Activated CD4-positive, CD25-positive, alpha-beta regulatory T cell treated with anti-CD3 and anti-CD28 coated beads, Interleukin-2, amount 50 U/mL, for 24 hours (primary cell): Measurements from ENCODE around the gene MAVS.
"Not testable (repeated sequence)": the region's sequence is repeated elsewhere in the genome, so short reads cannot be mapped to it uniquely, and the experiment has no call there.

ENCODE experiments used
- ATAC-seq, 2 donors: fragments of 150-1000 bp; cut with Tn5 transposase; one replicate each; pipeline ENCODE4 v1.10.0; 2021; ENCODE audit warnings: mild to moderate bottlenecking in 1 of 2, moderate library complexity in 1 of 2

The MAVS gene

DNA sequence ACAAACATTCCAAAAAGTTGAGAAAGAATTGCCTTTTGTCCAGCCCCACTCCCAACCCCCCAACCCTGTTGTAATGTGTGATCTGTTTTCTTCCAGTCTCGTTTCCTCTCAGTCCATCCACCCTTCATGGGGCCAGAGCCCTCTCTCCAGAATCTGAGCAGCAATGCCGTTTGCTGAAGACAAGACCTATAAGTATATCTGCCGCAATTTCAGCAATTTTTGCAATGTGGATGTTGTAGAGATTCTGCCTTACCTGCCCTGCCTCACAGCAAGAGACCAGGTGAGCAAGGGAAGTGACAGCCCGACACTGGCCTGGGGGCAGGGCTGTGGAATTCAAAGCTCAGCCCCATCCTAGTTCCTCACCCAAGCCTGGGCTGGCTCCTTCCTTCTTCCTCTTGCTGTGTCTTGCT, 7.8 kb downstream of the MAVS start:
- no peak for ATAC-seq

DNA sequence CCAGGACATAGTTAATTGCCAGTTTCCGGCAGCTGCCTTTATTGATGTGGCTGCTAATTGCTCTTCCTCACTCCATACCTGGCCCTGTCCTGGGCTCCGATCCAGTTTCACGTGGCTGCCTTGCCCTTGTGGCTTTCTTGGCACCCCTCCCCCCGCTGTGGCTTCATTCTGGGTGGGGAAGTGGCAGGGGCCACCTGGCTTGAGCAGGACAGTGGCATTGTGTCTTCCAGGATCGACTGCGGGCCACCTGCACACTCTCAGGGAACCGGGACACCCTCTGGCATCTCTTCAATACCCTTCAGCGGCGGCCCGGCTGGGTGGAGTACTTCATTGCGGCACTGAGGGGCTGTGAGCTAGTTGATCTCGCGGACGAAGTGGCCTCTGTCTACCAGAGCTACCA, 10.8 kb downstream of the MAVS start:
- no peak for ATAC-seq

DNA sequence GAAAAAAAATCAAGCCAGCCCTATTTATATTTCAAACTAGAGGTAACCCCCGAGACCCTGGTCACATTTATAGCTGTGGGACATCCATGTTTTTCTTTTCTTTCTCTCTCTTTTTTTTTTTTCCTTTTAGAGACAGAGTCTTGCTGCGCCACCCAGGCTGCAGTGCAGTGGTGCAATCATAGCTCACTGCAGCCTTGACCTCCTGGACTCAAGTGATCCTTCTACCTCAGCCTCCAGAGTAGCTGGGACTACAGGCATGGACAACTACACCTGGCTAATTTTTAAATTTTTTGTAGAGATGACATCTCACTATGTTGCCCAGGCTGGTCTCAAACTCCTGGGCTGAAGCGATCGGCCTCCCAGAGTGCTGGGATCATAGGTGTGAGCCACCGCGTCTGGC, 12.1 kb downstream of the MAVS start:
- no peak for ATAC-seq

DNA sequence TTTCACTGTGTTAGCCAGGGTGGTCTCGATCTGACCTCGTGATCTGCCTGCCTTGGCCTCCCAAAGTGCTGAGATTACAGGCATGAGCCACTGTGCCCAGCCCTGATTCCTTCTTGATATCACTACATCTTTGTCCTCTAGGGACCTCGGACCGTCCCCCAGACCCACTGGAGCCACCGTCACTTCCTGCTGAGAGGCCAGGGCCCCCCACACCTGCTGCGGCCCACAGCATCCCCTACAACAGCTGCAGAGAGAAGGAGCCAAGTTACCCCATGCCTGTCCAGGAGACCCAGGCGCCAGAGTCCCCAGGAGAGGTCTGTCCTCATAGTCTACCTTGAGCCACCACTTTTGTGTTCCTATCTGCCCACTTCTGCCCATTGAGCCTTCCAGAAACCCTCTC, 14.6 kb downstream of the MAVS start:
- no peak for ATAC-seq

GRCh38 chr20:3862333-3862732, 15.7 kb downstream of the MAVS start:
- no peak for ATAC-seq

GRCh38 chr20:3863317-3863716, 16.7 kb downstream of the MAVS start:
- ATAC-seq = no peak

- no peak for ATAC-seq
These were observed 17.9 kb downstream of the MAVS start for GRCh38 chr20:3864518-3864917.

DNA sequence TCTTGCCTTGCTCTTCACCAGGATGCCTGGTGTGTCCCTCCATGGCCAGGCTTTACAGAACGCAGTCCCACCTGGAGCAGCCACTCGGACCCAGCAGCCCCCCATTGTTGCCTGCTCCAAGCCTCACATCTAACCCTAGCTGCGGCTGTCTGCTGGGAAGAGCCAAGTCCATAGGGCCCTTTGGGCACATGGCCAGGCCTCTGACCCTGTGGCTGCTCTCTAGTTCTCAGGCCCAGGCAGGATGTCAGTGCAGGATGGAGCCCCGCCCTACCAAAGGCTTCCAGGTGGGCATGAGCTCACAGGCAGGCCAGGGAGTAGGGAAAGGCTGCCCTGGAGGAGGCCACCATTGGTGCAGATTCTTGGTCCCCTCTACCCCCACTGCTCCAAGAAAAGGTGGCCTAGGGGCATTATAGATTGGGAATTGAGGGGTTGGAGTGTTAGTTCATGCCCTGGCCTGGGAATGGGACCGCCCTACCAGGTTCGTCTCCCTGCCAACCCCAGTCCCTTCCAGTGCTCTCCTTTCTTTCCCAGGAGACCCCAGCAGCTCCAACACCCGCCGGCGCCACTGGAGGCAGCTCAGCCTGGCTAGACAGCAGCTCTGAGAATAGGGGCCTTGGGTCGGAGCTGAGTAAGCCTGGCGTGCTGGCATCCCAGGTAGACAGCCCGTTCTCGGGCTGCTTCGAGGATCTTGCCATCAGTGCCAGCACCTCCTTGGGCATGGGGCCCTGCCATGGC, 18.7 kb downstream of the MAVS start:
- ATAC-seq = no peak

DNA sequence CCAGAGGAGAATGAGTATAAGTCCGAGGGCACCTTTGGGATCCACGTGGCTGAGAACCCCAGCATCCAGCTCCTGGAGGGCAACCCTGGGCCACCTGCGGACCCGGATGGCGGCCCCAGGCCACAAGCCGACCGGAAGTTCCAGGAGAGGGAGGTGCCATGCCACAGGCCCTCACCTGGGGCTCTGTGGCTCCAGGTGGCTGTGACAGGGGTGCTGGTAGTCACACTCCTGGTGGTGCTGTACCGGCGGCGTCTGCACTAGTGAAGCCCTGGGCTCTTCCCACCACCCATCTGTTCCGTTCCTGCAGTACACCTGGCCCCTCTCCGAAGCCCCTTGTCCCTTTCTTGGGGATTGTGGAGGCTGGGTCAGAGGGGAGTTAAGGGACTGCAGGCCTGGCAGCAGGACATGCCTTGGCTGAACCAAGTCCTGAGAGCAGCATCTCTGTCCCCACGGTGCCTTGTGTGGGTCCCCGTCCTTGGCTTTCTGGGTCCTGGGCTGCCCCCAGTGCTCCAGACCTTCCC, 19.3 kb downstream of the MAVS start:
- no peak for ATAC-seq

DNA sequence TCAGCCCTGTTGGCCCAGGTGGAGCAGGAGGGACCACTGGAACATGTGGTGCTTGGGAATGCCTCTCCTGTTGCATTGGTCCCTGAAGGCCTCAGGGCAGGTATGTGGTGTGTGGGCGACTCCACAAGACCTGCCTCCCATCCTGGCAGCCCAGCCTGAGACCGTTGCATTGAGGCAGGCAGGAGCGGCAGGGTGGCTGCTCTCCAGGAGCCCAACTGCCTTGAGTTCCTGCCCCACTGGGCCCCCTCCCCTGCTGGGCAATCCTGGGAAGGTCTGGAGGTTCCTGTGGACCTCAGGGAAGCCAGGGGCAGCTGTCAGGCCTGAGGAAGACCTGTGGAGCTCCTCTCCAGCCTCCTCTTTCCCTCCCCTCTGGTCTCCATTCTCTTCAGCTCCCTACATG, 19.8 kb downstream of the MAVS start:
- ATAC-seq = no peak

- no peak for ATAC-seq
These were observed 21.2 kb downstream of the MAVS start for GRCh38 chr20:3867802-3868201.

- ATAC-seq = no peak
These were observed 23.4 kb downstream of the MAVS start for GRCh38 chr20:3869839-3870634.

- ATAC-seq = no peak
These were observed 25.1 kb downstream of the MAVS start for GRCh38 chr20:3871550-3872265.

DNA sequence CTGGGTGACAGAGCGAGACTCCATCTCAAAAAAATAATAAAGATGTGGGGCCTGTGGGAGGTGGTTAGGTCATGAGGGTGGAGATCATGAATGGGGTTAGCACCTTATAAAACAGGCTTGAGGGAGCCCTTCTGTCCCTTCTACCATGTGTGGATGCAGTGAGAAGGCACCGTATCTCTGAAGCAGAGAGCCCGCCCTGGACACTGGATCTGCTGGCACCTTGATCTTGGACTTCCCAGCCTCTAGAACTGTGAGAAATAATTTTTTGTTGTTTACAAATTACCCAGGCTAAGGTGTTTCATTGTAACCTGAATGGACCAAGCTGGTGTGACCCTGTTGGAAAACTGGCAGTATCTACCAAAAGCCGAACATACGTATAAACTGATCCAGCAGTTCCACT, 26.9 kb downstream of the MAVS start:
- ATAC-seq = no peak

DNA sequence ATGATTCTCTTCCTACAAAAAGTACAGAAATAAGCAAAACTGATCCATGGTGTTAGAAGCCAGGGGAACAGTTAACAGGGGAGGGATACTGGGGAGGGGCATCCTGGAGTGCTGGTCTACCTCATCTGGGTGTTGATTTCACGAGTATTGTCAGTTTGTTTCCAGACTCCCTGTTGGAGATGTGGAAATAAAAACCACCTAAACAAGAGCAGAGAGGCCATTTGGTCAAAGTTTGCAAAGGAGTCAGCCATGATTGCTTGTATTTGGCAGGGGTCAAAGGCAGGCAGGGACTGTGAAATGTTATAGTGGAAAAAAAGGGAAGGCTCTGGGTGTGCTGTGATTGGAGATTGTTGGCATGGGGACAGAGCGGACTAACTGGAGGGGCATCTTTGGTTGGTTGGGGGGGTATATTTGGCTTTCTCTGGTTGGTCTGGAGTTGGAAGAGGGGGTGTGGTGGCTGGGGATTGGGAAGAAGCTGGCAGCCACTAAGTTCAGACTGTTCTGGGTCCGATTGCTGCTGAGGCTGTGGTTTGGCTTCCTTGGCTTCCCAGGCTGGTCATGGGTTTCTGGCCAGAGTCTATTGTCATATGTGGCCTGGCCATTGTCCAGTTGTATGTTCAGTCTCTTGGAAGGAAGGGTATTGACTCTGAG, 27.7 kb downstream of the MAVS start:
- ATAC-seq = no peak

DNA sequence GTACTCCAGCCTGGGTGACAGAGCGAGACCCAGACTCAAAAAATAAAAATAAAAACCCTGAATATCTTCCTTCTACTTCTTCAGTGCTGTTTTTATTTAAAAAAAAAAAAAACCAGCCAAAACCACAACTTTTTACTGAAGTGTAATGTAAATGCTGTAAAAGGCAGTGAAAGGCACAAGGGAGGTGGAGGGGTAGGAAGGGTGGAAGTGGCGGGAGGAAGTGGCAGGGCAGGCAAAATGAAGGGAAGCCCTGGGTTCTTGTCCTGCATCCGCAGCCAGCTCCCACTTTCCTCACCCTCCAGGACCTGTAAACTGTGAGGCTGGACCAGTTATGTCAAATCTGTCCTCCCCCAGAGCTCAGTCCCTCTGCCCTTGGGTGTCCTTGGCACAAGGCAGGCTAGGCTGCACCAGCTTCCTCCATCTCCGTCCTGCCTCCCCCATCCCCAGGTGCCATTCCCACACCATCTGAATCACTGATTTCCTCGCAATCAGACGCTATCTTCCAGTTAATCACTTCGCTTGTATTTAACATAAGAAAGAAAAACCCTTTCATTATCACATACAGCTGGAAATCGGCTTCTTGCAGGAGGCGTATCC, 28.8 kb downstream of the MAVS start:
- no peak for ATAC-seq

GRCh38 chr20:3876000-3876399, 29.4 kb downstream of the MAVS start:
- ATAC-seq = no peak

GRCh38 chr20:3876676-3877075, 30.0 kb downstream of the MAVS start:
- no peak for ATAC-seq

DNA sequence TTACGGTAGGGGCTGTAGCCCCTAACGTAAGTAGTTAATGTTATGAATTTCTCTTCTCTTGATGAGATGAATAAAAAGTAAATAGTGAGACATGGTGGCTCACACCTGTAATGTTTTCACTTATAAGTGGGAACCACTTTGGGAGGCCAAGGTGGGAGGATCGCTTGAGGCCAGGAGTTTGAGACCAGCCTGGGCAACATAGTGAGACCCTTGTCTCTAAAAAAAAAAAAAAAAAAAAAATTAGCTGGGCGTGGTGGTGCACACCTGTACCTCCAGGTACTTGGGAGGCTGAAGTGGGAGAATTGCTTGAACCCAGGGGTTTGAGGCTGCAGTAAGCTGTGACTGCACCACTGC, 32.3 kb downstream of the MAVS start:
- not testable (repeated sequence) for ATAC-seq

- no peak for ATAC-seq
These were observed 39.1 kb downstream of the MAVS start for GRCh38 chr20:3885715-3886114.

DNA sequence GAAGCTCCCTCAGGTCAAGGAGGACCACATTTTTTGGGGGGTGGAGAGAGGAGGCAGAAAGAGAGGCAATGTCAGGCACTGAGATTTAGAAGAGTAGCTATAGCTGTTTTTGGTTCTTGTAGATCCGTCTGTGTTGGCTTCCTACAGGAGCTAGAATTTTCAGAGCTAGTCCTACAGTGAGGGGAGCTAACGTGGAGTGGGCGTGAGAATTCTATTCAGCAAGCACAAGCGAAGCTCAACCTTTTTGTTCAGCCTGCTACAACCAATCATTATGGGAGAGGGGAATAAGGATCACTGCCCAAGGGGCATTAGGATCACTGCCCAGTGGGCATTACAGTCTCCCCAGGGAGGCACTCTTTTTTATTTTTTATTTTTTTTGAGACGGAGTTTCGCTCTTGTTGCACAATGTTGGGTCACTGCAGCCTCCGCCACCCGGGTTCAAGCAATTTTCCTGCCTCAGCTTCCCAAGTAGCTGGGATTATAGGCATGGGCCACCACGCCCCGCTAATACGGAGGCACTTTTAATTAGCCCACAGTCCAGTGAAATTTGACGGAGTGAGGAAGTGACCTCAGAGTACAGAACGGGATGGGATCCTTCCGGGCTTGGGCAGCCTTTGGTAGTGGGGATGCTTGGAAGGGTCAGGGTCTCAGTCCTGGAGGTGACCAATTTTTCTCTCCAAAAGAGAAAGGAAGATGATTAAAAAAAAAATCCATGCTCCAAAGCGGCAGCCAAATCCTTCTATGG, 41.4 kb downstream of the MAVS start:
- no peak for ATAC-seq
